RWPE2 (cell line): ENCODE data around the gene GTPBP6.
A peak's percentile ranks its signal among the peaks of the same experiment; 100 is the strongest.

ENCODE experiments used
- ATAC-seq: fragments of 200-7000 bp; cut with Tn5 transposase; 3 replicates; pipeline ENCODE4 v1.9.1; 2021; ENCODE audit warnings: low read depth
- DNase-seq: peaks from one replicate; pipeline ENCODE4 v3.0.0-alpha.2; 2020; ENCODE audit warnings: low spot score
- H3K27ac ChIP-seq: fragments of 450-650 bp; 2 replicates; pipeline ENCODE4 v1.5.1; 2017; ENCODE audit warnings: mild to moderate bottlenecking; ENCODE audit not compliant: poor library complexity, severe bottlenecking
- H3K27me3 ChIP-seq: fragments of 250-450 bp; sonication (Bioruptor Pico); 2 replicates; pipeline ENCODE4 v1.5.1; 2021; ENCODE audit warnings: mild to moderate bottlenecking, moderate library complexity; ENCODE audit not compliant: insufficient read depth, poor library complexity, severe bottlenecking
- H3K36me3 ChIP-seq: fragments of 250-450 bp; sonication (Bioruptor Pico); 2 replicates; pipeline ENCODE4 v1.5.1; 2020; ENCODE audit warnings: low read depth, mild to moderate bottlenecking, moderate library complexity
- H3K4me1 ChIP-seq: fragments of 250-450 bp; sonication (Bioruptor Pico); 2 replicates; pipeline ENCODE4 v1.5.1; 2021; ENCODE audit warnings: mild to moderate bottlenecking, moderate library complexity; ENCODE audit not compliant: insufficient read depth, poor library complexity, severe bottlenecking
- H3K4me3 ChIP-seq: fragments of 250-450 bp; sonication (Bioruptor Pico); 2 replicates; pipeline ENCODE4 v1.5.1; 2021; ENCODE audit warnings: mild to moderate bottlenecking, moderate library complexity; ENCODE audit not compliant: severe bottlenecking
- H3K9me3 ChIP-seq: fragments of 250-450 bp; sonication (Bioruptor Pico); 2 replicates; pipeline ENCODE4 v1.5.1; 2021; ENCODE audit warnings: mild to moderate bottlenecking, moderate library complexity; ENCODE audit not compliant: severe bottlenecking
- CTCF ChIP-seq: fragments of 450-650 bp; IDR thresholded peaks from one replicate; pipeline ENCODE4 v1.5.1; 2017; ENCODE audit warnings: mild to moderate bottlenecking, moderate library complexity; ENCODE audit not compliant: poor library complexity, severe bottlenecking

The GTPBP6 gene

GRCh38 chrX:332916-333610, 14.5 kb upstream of the GTPBP6 start:
- Histone ChIP-seq H3K27me3 (peaks cover 18% of the 10 kb centered on the region), H3K9me3 (no peaks in the 10 kb centered on the region), H3K4me1 (no peaks in the 10 kb centered on the region), H3K4me3 (no peak overlapping the region), H3K36me3 (peaks cover 11% of the 10 kb centered on the region; the same call in 1 of the 2 replicates), H3K27ac (no peak overlapping the region)
- DNase-seq (peak; percentile 72), ATAC-seq (no peak)
- TF ChIP-seq CTCF, result no peak

GRCh38 chrX:332496-332860, 13.9 kb upstream of the GTPBP6 start:
- peaks cover 18% of the 10 kb centered on the region for H3K27me3 ChIP-seq
- H3K27ac ChIP-seq, result no peak overlapping the region
- TF ChIP-seq CTCF, result no peak
- no peak overlapping the region for H3K4me3 ChIP-seq
- H3K4me1 ChIP-seq, result no peaks in the 10 kb centered on the region
- no peaks in the 10 kb centered on the region for H3K9me3 ChIP-seq
- DNase-seq (peak; percentile 65), ATAC-seq (no peak)
- peaks cover 11% of the 10 kb centered on the region; the same call in 1 of the 2 replicates for H3K36me3 ChIP-seq

- H3K27me3 ChIP-seq, result peaks cover 18% of the 10 kb centered on the region
- H3K27ac ChIP-seq, result no peak overlapping the region
- no peaks in the 10 kb centered on the region for H3K4me1 ChIP-seq
- H3K36me3 ChIP-seq, result peaks cover 11% of the 10 kb centered on the region; the same call in 1 of the 2 replicates
- ATAC-seq (no peak; the same call in 2 of the 3 replicates), DNase-seq (peak; percentile 69)
- no peak overlapping the region for H3K4me3 ChIP-seq
- TF ChIP-seq CTCF, result no peak
- H3K9me3 ChIP-seq, result no peaks in the 10 kb centered on the region
Measured at GRCh38 chrX:331825-332495, 13.4 kb upstream of the GTPBP6 start.

- H3K27me3 ChIP-seq, result peaks cover 18% of the 10 kb centered on the region
- no peak for TF ChIP-seq CTCF
- peak; percentile 68 for ATAC-seq
Measured at GRCh38 chrX:331151-331824, 12.7 kb upstream of the GTPBP6 start.

More at GRCh38 chrX:331151-331824, 12.7 kb upstream of the GTPBP6 start:
- H3K27ac ChIP-seq, result no peak overlapping the region
- H3K4me1 ChIP-seq, result no peaks in the 10 kb centered on the region
- no peaks in the 10 kb centered on the region for H3K9me3 ChIP-seq
- peaks cover 10% of the 10 kb centered on the region; the same call in 1 of the 2 replicates for H3K36me3 ChIP-seq
- H3K4me3 ChIP-seq, result no peak overlapping the region
- DNase-seq, result peak; percentile 74
